ENCODE measurements around the gene C16orf54.
"Not testable (repeated sequence)": the region's sequence is repeated elsewhere in the genome, so short reads cannot be mapped to it uniquely, and the experiment has no call there.

DNA sequence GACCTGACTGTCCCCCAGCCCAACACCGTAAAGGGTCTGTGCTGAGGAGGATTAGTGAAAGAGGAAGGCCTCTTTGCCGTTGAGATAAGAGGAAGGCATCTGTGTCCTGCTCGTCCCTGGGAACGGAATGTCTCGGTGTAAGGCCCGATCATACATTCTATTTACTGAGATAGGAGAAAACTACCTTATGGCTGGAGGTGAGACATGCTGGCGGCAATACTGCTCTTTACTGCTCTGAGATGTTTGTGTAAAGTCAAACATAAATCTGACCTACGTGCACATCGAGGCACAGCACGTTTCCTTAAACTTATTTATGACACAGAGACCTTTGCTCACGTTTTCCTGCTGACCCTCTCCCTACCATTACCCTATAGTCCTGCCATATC lies 5.2 kb downstream of the C16orf54 start:
- TF ChIP-seq POLR2A, POLR2AphosphoS5 (IDR thresholded peaks at IDR 0.05): not testable (repeated sequence)
- TF ChIP-seq, protein P1, sequence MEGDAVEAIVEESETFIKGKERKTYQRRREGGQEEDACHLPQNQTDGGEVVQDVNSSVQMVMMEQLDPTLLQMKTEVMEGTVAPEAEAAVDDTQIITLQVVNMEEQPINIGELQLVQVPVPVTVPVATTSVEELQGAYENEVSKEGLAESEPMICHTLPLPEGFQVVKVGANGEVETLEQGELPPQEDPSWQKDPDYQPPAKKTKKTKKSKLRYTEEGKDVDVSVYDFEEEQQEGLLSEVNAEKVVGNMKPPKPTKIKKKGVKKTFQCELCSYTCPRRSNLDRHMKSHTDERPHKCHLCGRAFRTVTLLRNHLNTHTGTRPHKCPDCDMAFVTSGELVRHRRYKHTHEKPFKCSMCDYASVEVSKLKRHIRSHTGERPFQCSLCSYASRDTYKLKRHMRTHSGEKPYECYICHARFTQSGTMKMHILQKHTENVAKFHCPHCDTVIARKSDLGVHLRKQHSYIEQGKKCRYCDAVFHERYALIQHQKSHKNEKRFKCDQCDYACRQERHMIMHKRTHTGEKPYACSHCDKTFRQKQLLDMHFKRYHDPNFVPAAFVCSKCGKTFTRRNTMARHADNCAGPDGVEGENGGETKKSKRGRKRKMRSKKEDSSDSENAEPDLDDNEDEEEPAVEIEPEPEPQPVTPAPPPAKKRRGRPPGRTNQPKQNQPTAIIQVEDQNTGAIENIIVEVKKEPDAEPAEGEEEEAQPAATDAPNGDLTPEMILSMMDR (IDR thresholded peaks at IDR 0.05), result not testable (repeated sequence)
